ENCODE measurements around the gene SAA4.

- peak; percentile 89 for TF ChIP-seq CTCF (IDR thresholded peaks at IDR 0.05; ENCODE audit: low read depth, low read length)
- TF ChIP-seq EZH2phosphoT487 (IDR thresholded peaks at IDR 0.05; ENCODE audit: low read depth): no peak
Observed at GRCh38 chr11:18243783-18244362, 7.3 kb upstream of the SAA4 start.

All from OCI-LY3 (cell line).